GM19397 (cell line): Measurements from ENCODE around the gene PLEKHA6.

Experiments used
- ATAC-seq: cut with Tn5 transposase; IDR thresholded peaks from one replicate; pipeline ENCODE4 v1.9.1; 2021; ENCODE audit warnings: mild to moderate bottlenecking, moderate library complexity; ENCODE audit not compliant: unreplicated experiment

The PLEKHA6 gene

GRCh38 chr1:204359474-204360255 lies at the start of gene PLEKHA6:
Gene PLEKHA6 (minus strand): TSS chr1:204359929. CDS start chr1:204273727, 86,202 bp downstream.
- no peak for ATAC-seq

- no peak for ATAC-seq
These were observed 49.4 kb upstream of the PLEKHA6 start for GRCh38 chr1:204409123-204409522.

- no peak for ATAC-seq
These were observed 48.9 kb upstream of the PLEKHA6 start for GRCh38 chr1:204408602-204409001.

GRCh38 chr1:204408074-204408507 lies 48.4 kb upstream of the PLEKHA6 start:
- no peak for ATAC-seq

- no peak for ATAC-seq
These were observed 47.7 kb upstream of the PLEKHA6 start for GRCh38 chr1:204407295-204407971.

- ATAC-seq, result no peak
These were observed 46.9 kb upstream of the PLEKHA6 start for GRCh38 chr1:204406621-204407020.

- ATAC-seq, result no peak
These were observed 46.3 kb upstream of the PLEKHA6 start for GRCh38 chr1:204405988-204406387.

- no peak for ATAC-seq
These were observed 44.9 kb upstream of the PLEKHA6 start for GRCh38 chr1:204404629-204405028.

- no peak for ATAC-seq
These were observed 42.7 kb upstream of the PLEKHA6 start for GRCh38 chr1:204402391-204402790.

- no peak for ATAC-seq
These were observed 42.0 kb upstream of the PLEKHA6 start for GRCh38 chr1:204401730-204402129.

GRCh38 chr1:204400882-204401510 lies 41.3 kb upstream of the PLEKHA6 start:
- ATAC-seq, result no peak

- peak; percentile 76 for ATAC-seq
These were observed 38.7 kb upstream of the PLEKHA6 start for GRCh38 chr1:204398197-204399125.

- no peak for ATAC-seq
These were observed 36.4 kb upstream of the PLEKHA6 start for GRCh38 chr1:204396015-204396583.

- no peak for ATAC-seq
These were observed 31.9 kb upstream of the PLEKHA6 start for GRCh38 chr1:204391629-204392028.

- no peak for ATAC-seq
These were observed 31.2 kb upstream of the PLEKHA6 start for GRCh38 chr1:204390751-204391466.

- no peak for ATAC-seq
These were observed 26.0 kb upstream of the PLEKHA6 start for GRCh38 chr1:204385727-204386126.

GRCh38 chr1:204384636-204385352 lies 25.1 kb upstream of the PLEKHA6 start:
- ATAC-seq, result no peak

GRCh38 chr1:204383163-204383904 lies 23.6 kb upstream of the PLEKHA6 start:
- ATAC-seq, result no peak
